GM12891 (cell line): ENCODE results near the gene RAX2.

Experiments used
- PAX5 ChIP-seq: IDR thresholded peaks from 2 replicates; pipeline ENCODE4 v1.6.1; 2011; ENCODE audit warnings: low read length, moderate library complexity, mild to moderate bottlenecking; ENCODE audit not compliant: insufficient read depth, severe bottlenecking
- POLR2A ChIP-seq: IDR thresholded peaks from 2 replicates; pipeline ENCODE4 v1.6.1; 2011; ENCODE audit warnings: low read depth, low read length, control low read depth
- POU2F2 ChIP-seq: IDR thresholded peaks from 2 replicates; pipeline ENCODE4 v1.6.1; 2011; ENCODE audit warnings: low read depth, mild to moderate bottlenecking, control low read depth, low read length, moderate library complexity
- SPI1 ChIP-seq: IDR thresholded peaks from 2 replicates; pipeline ENCODE4 v1.6.1; 2011; ENCODE audit warnings: low read depth, low read length, control low read depth

DNA sequence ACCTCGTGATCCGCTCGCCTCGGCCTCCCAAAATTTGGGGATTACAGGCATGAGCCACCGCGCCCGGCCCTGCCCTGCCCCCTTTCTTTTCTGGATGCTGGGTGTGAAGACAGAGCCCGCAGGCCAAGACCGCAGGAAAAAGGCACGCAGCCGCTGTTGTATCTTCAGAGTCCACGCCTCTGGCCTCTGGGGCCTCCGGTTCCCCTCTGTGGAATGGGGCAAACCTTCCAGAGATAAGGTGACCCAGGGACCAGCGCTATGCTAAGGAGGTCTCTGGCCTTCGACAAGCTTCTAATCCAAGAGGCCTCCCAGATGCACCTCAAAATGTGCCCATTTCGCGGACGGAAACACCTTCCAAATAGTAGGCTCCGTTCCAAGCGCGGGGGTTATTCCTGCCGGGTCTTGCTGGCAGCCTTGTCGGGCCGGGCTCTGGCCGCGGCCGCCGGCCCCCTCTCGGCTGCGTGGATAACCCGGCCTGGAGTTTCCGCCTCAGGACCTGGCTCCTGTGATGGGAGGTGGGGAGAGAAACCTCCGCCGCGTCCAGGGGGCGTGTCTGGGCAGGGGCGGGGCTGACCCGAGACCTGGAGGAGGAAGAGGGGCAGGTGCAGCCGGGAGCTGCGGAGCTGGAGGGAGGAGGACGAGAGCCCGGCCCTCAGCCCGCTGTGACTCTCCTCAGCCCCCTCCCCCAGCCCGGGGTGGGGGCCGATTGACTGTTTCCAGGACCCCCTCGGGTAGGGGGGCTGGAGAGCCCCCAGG lies 50.7 kb downstream of the RAX2 start:
- TF ChIP-seq POLR2A (no peak), POU2F2 (no peak), SPI1 (no peak), PAX5 (peak; percentile 10)
